ENCODE data around the gene PXDN.

DNA sequence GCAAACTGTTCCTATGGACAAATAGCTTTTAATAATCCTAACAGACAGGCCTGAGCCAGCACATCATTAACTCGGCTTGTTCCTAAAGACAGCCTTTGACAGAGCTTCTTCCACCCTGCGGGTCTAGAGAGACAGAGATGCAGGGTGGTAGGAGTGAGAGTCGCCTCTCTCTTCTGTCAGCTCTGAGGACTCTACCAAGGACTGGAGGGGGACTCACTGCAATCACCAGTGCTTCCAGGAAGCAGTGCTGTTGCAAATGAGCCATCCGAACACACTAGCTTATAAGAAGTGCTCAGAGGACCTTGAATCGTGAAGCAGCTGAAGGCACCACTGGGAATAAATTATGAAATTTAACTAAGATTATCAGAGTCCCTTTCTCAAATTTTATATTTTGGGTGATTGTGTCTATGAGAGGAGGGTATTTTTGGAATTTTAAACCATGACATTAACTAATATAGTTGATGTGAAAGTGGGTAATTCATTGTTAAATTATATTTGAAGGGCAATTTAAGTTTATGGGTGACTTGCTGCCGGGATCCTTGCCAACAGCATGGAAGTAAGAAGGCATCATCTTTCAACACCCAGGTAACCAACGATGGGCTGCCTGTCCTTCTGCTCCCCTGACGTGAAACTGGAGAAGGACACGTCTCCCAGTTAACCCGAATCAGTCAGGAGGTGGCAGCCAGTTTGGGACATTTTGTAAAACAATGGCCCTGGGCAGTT, 43.6 kb upstream of the PXDN start:
- TF ChIP-seq, protein P1, sequence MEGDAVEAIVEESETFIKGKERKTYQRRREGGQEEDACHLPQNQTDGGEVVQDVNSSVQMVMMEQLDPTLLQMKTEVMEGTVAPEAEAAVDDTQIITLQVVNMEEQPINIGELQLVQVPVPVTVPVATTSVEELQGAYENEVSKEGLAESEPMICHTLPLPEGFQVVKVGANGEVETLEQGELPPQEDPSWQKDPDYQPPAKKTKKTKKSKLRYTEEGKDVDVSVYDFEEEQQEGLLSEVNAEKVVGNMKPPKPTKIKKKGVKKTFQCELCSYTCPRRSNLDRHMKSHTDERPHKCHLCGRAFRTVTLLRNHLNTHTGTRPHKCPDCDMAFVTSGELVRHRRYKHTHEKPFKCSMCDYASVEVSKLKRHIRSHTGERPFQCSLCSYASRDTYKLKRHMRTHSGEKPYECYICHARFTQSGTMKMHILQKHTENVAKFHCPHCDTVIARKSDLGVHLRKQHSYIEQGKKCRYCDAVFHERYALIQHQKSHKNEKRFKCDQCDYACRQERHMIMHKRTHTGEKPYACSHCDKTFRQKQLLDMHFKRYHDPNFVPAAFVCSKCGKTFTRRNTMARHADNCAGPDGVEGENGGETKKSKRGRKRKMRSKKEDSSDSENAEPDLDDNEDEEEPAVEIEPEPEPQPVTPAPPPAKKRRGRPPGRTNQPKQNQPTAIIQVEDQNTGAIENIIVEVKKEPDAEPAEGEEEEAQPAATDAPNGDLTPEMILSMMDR (IDR thresholded peaks at IDR 0.05) = no peak
- TF ChIP-seq POLR2A (IDR thresholded peaks at IDR 0.05) (no peak), EP300 (IDR thresholded peaks at IDR 0.05) (no peak), POLR2AphosphoS5 (IDR thresholded peaks at IDR 0.05) (no peak)

All from suprapubic skin (tissue), 4 donors.